ENCODE results near the gene SALL2.

The SALL2 gene

DNA sequence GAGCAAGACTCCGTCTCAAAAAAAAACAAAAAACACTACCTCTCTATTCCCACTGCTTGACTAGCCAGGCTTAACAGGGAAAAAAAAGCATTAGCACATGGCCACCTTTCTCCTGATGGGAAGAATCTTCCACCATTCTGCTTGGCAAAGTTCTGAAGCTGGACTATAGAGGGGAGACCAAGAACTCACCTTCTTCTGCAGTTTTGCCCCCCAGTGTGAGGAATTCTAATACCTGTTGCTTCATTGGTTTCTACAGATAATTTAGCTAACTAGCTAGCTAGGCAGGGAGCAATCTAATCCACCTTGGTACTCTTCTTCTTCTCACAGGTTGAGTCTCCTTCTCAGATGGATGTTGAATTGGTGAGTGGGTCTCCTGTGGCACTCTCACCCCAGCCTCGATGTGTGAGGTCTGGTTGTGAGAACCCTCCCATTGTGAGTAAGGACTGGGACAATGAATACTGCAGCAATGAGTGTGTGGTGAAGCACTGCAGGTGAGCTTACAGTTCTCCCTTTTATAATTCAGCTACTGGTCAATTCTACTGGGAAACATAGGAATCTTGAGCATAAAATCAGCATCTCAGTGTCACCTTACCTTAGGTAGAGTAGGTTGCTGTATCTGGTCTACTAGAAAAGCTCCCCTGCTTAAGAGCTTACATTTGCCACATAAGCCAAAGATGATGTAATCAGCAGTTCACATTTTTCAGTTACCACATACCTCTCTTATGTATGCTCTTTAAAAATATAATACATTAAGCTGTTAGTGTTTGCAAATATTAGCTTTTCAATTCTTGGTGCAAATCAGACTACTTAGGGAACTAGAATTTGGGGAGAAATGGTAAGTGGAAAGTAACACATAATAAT is 31.0 kb downstream of the SALL2 start:
- DNase-seq (ENCODE audit: low spot score), result no peak

- no peak for DNase-seq (ENCODE audit: low spot score)
Measured at GRCh38 chr14:21486640-21487087, 39.5 kb downstream of the SALL2 start.

DNA sequence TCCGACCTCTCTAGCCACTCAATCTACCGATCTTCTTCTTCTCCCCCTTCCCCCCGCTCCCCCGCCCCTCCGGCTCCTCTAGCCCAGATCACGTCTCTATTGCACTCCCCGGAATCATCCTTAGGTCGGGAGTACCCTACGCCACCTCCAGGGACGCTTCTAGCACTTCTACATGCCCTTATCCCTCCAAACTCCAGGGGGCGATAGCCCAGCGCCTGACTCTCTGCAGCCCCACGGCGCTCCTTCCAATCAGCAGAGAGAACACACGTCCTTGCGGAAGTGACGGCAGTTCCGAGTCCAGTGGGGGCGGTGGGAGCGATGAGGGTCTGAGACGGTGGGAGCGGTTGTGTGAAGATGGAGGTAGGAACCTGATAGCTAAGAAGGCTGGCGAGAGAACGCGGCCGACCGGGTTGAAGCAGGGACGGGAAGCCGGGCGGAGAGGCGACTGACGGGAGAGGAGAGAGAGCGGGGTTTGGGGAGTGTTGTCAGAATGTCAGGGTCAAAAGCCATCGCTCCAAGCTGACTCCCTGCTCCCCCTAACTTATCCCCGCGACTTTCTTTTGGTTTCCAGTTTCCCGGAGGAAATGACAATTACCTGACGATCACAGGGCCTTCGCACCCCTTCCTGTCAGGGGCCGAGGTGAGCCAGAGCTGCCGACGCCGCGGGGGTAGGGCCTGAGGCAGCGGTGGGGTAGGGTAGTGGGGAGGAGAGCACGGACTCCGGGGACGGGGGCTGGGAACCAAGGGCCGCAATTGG is 49.0 kb downstream of the SALL2 start, which contains the start of the genes RAB2B and TOX4:
TSS of gene RAB2B (minus strand) at position 35 of the 757 bp plus-strand sequence. CDS start 87 bp downstream, outside the sequence.
TSS of gene TOX4 (plus strand) at position 271 of the 757 bp plus-strand sequence. CDS start at position 355, 84 bp downstream.
- peak; percentile 100 for DNase-seq (ENCODE audit: low spot score)

GRCh38 chr14:21476523-21476924 is 49.6 kb downstream of the SALL2 start:
- no peak for DNase-seq (ENCODE audit: low spot score)

GRCh38 chr14:21475767-21476522 is 50.2 kb downstream of the SALL2 start:
- DNase-seq (ENCODE audit: low spot score), result no peak

Data from cerebellar cortex (tissue), 1 donor.